NCI-H1417 treated with DMSO at 0.1 percent for 48 hours (cell line): ENCODE results near the gene CACNB4.
"Not testable (repeated sequence)": the region's sequence is repeated elsewhere in the genome, so short reads cannot be mapped to it uniquely, and the experiment has no call there.

Experiments used
- DNase-seq: peaks from one replicate; lab custom pipeline; 2025; lab: John Stamatoyannopoulos, UW

The CACNB4 gene

GRCh38 chr2:152050915-152051314, 47.9 kb downstream of the CACNB4 start:
- no peak for DNase-seq

- no peak for DNase-seq
These were observed 48.5 kb downstream of the CACNB4 start for GRCh38 chr2:152050341-152050740.

GRCh38 chr2:152049541-152049940, 49.3 kb downstream of the CACNB4 start:
- no peak for DNase-seq

DNA sequence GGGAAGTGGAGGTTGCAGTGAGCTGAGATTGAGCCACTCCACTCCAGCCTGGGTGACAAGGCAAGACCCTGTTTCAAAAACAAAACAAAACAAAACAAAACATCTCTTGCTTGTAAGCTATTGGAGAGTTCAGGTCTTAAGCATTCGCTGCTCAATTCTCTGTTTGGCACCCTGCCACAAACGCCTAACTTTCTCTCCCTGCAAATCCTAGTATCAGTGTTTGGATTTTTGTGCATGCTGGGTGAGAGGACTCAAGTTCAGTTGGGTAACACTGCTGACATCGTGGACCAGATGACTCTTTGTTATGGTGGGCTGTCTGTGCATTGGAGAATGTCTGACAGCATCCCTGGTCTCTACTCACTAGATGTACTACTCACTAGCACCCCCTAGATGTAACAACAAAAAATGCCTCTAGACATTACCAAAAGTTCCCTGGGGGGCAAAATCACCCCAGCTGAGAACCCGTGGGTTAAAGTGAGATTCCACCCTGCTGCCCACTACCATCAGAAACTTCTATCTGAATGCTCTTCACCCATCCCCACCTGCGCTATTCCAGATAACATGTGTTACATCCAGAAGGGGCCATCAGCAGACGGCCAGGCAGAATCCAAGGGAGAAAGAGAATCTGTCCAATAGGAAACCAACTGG, 50.9 kb downstream of the CACNB4 start:
- DNase-seq = no peak

DNA sequence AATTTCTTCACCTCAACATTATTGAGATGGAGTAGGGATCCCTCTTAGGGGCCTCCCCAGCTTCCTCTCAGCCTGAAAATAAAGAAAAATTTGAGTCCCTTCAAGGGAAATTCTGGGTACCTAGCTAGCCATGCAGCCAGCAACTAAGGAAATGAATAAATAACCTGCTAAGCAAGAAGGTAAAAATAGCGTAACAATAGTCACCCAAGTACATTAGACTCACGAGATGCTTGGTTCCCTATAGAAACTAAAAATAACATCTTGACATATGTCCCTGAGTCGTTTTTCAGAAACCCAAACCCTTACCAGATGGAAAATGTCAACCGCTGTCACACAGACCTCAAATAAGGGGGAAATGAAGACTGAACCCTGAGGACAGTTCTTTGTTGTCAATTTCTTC, 51.9 kb downstream of the CACNB4 start:
- no peak for DNase-seq

DNA sequence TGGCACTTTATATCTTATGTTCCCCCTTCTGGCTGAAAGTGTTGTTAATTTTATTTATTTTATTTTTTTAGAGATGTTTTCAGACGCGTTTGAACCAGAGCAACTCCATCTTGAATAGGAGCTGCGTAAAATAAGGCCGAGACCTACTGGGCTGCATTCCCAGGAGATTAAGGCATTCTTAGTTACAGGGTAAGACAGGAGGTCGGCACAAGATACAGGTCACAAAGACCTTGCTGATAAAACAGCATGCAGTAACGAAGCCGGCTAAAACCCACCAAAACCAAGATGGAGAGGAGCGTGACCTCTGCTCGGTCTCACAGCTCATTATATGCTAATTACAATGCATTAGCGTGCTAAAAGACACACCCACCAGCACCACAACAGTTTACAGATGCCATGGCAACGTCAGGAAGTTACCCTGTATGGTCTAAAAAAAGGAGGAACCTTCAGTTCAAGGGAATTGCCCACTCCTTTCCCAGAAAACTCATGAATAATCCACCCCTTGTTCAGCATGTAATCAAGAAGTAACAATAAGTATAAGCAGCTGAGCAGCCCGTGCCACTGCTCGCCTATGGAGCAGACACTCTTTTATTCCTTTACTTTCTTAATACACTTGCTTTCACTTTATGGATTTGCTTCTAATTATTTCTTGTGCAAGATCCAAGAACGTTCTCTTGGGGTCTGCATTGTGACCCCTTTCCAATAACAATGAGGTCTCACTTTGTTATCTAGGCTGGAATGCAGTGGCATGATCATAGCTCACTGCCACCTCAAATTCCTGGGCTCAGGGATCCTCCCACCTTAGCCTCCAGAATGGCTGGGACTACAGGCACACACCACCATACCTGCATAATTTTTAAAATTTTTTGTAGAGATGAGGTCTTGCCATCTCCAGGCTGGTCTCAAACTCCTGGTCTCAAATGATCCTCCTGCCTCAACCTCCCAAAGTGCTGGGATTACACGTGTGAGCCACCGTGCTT, 55.9 kb downstream of the CACNB4 start:
- DNase-seq = no peak

- no peak for DNase-seq
These were observed 60.3 kb downstream of the CACNB4 start for GRCh38 chr2:152038441-152038958.

- DNase-seq = no peak
These were observed 61.0 kb downstream of the CACNB4 start for GRCh38 chr2:152037743-152038435.

DNA sequence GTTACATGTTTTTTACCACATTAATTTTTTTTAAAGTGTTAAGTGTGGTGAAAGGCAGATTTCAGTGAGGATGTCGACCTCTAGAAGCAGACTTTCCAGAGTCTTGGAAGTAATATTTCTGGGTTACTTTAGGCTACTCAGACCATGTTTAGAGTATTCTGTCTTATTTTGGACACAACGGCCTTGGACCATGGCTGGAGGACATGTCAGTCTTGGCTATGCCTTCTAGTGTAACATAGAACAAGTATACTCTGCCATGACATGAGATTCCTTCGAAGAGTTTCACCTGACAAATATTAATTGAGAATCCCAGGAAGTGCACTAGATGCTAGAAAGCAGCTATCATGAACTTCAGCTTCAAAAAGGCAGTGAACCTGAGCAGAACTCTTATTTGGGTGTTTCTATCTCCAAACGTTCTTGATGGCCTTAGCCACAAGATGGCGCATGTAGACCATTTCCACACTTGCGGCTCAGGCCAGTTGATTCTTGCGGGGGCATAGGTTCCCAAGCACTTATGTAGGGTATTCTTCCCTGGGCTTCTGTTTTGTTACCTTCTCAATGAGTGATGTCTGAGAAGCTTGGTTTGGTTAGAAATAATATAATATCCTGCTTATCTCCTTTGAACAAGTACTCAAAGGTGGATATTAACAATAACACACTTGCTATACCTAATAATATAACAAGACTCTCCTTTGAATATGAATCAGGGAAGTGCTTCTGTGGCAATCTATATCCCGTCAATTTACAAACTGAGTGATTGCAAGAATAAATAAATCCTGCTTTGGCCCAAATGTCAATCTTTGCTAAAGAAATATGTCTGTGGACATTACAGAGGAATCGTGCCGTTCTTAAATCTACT, 62.0 kb downstream of the CACNB4 start:
- DNase-seq = peak; percentile 45

DNA sequence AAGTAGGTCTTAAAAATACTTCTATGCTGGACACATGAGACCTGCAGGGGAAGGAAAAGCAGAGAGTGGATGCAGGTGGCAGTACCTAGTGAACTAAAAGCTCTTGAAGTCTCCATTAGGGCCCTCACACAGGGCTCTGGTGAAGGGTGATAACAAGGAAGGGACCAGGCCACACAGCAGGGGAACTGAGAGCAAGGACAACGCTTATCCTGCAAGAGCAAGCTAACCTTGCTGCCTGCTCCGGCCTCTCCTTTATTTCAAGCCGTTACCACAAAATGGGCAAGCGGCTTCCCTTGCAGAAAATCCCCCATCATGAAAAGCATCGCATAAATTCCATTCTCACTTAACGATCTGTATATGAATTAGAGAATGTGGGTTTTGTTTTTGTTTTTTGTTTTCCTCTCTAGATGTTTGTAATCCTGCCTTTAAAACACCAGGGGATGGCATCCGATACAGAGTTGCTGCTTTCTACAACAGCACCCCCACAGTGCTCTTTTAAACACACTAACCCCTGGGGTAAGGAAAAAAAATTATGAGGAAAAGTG, 64.5 kb downstream of the CACNB4 start:
- no peak for DNase-seq

GRCh38 chr2:152033011-152033925, 65.6 kb downstream of the CACNB4 start:
- DNase-seq = no peak

GRCh38 chr2:152031747-152032306, 67.0 kb downstream of the CACNB4 start:
- no peak for DNase-seq

DNA sequence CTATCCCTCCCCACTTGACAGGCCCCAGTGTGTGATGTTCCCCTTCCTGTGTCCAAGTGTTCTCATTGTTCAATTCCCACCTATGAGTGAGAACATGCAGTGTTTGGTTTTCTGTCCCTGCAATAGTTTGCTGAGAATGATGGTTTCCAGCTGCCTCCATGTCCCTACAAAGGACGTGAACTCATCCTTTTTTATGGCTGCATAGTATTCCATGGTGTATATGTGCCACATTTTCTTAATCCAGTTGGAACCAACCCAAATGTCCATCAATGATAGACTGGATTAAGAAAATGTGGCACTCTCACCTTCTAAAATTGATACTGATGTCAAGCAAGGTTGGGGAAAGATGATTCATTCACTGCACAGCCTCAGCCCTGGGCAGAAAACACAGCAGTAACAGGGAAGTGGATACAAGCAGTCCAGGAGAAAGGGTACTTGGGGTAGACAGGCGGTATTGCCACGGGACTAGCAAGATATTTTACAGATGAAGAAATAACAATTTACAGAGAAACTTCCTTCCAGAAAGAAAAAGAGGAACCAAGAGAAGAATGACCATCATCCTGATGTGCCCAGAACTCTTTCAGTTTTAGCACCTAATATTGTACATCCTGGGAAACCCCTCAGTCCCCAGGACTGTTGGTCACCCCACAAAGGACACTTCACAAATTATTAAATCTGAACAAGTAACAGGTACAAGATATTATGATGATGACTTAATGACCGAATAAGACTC, 68.1 kb downstream of the CACNB4 start:
- DNase-seq = not testable (repeated sequence)

DNA sequence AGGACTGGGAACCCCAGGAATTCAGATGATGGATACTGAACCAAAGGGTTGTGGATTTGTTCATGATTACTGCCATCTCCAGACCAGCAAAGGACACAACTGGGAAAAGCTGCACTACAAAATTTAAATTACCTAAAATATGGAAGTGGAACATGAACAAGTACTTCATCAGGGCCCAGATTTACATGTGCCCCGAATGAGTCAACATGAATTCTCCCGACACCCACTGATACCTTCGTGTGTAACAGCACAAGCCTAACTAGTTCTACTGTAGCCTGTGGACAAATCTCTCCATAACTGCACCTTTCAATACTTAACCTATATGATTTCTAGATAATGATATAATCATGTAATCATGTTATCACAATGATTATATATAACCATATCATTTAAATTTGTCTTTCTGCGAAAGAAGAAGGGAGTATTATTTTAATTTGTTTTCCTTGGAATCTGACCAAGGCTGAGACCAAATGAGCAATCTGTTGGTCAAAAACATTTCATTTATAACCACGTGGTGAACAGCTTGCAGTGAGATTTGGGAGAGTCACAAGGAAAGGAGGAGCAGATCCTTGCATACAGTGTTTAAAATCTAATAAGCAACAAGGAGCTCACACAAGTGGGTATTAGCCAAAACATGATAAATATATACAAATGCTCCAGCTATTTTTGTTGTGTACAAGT, 70.5 kb downstream of the CACNB4 start:
- no peak for DNase-seq

DNA sequence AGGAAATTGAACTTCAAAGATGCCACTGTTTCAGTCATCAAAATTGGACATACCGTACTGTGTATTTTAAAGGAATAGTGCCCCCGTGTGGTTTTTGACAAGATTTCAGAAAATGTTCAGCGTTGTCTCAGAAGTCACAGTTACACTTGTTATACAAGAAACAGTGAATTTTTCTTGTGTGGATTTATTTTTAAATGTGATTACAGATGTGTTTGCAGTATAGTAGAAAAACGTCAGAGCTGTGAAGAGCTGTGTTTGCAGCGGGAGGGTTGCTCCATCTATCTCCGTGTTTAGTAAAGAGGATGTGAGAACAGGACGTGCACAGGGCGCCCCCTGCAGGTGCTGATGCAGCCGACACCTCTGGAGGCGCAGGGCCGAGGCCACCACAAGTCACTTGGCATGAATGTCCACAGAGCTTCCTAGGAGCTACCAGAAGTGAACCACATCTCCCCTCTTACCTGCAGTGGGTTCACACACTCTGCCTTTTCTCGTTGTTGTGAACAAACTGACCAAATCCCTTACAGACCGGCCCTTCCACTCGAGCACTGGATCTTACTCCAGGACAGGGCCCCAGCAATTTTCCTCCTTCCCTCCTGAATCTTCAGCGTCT, 73.1 kb downstream of the CACNB4 start:
- DNase-seq = peak; percentile 59

GRCh38 chr2:152024477-152024876, 74.4 kb downstream of the CACNB4 start:
- DNase-seq = no peak

DNA sequence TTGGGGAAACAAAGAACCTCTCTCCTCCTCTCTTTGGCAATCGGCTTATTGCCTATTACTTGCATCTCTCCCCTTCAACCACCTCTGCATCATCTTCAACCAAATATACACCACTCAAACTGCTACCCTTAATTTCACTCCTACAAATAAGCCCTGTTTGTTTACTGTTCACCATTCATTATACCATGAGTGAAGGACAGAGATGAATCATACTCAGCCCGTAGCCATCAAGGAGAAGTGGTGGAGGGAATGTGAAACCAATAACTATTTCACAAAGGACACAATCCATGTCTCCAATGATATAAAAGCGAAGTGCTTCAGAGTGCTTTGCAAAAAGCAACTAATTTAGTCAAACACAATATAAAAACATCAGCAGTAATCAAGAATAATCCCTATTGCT, 76.8 kb downstream of the CACNB4 start:
- DNase-seq = no peak

DNA sequence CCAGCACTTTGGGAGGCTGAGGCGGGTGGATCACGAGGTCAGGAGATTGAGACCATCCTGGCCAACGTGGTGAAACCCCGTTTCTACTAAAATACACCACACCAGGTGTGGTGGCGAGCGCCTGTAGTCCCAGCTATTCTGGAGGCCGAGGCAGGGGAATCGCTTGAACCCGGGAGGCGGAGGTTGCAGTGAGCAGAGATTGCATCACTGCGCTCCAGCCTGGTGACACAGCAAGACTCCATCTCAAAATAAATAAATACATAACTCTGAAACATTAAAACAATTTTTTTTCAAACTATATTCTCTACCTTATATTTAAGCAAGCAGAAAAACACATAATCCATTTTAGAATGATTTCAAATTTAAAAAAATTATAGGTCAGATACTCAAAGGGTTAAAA, 77.8 kb downstream of the CACNB4 start:
- DNase-seq = not testable (repeated sequence)
